NCI-H2196 treated with DMSO at 0.1 percent for 48 hours (cell line): ENCODE data around the gene GALNT17.
"Not testable (repeated sequence)": the region's sequence is repeated elsewhere in the genome, so short reads cannot be mapped to it uniquely, and the experiment has no call there.

ENCODE experiments used
- DNase-seq: peaks from one replicate; lab custom pipeline; 2025; ENCODE audit not compliant: unreplicated experiment; lab: John Stamatoyannopoulos, UW

Gene GALNT17

DNA sequence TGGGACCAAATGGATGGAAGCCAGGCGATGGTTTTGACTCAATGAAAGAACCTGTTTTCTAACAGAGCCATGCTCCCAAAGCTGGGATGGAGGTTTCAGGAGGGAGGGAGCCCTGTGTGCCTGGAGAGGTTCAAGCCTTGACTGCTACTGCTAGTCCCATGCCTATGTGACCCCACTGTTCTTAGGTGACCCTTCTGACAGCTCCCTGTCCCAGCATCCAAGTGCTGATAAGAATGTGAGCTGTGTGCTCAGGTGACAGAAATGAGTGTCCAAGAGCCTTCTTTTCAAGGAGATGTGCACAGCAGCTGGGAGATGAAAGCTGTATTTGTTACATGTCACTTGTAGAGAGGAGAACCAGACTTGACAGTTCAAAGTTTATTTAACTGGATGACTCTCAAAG lies 595.4 kb downstream of the GALNT17 start:
- no peak for DNase-seq

- no peak for DNase-seq
Observed at GRCh38 chr7:71731740-71732139, 599.8 kb downstream of the GALNT17 start.

- DNase-seq: peak; percentile 32
Observed at GRCh38 chr7:71733107-71733870, 601.3 kb downstream of the GALNT17 start.

- DNase-seq: peak; percentile 8
Observed at GRCh38 chr7:71735961-71736556, 604.1 kb downstream of the GALNT17 start.

- not testable (repeated sequence) for DNase-seq
Observed at GRCh38 chr7:71737931-71738540, 606.1 kb downstream of the GALNT17 start.

- no peak for DNase-seq
Observed at GRCh38 chr7:71739520-71740173, 607.7 kb downstream of the GALNT17 start.

- DNase-seq: no peak
Observed at GRCh38 chr7:71740174-71740560, 608.2 kb downstream of the GALNT17 start.

DNA sequence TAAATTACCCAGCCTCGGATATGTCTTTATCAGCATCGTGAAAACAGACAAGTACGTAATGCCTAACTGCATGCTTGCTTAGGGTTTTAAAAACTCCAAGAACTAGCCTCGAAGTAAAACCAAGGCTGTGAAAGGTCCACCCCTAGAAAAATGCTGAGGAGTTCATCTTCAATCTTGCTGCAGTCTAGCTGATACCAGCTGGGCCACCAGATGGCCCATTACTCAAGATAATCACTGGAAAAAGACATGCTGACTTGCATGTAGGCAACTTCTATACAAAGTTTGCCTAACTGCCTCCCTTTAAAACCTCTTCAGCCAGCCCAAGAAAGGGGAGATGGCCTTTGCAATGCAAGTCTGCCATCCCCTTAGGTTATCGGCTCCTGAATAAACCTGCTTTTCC lies 614.1 kb downstream of the GALNT17 start:
- DNase-seq: no peak

DNA sequence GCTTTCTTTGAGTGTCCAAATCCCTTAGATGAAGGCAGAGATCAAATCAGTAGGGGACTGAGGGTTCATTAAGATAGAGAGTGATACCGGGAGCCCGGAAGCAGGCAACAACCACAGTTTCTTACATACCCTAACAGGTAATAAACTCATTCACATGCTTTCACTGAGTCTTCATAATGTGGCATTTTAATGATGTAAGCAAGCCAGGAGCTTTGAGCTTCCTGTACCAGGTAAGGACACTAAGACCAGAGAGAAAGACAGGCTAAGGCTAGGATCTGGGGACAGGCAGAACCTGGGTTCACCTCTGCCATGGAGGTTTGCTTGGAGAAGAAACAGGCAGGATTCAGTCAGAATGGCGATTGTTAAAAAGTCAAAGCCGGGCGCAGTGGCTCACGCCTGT lies 618.3 kb downstream of the GALNT17 start:
- no peak for DNase-seq

DNA sequence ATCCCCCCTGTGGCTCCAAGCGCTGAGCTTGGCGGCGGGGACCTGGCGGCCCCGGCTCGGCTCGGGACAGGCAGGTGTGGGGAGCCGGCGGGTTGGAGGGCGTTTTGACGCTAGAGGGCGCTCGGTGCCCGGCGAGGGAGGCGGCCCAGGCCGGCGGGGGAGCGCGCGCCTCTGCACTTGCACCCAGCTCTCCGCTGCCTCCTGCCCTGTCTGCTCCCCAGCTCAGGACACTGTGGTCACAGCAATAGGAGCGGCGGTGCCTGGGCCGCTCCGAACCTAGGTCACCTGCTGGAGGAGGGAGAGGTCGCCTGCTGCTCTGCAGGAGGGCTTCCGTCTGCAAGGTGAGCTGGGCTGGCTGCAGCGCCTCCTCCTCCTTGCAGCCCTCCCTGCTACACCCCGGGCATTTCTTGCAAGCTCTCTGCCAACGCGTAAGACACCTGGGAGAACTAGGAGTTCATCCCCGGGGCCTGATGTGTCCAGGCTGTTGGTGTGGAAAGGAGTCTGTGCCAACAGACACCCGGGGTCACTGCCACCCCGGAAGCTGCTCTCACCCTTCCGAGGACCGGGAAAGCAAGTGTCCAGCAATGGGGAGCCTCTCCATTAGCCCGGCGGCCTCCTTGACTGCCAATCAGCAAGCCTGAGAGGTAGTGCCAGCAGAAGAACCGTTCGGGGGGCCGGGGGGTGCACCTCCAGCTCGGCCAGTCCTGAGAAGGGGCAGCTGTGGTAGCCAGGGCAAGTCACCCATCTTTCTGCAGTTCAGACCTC lies 620.4 kb downstream of the GALNT17 start:
- DNase-seq: no peak

GRCh38 chr7:71753236-71753635 lies 621.3 kb downstream of the GALNT17 start:
- no peak for DNase-seq

GRCh38 chr7:71753956-71754664 lies 622.2 kb downstream of the GALNT17 start:
- DNase-seq: no peak

- no peak for DNase-seq
Observed at GRCh38 chr7:71754828-71755227, 622.9 kb downstream of the GALNT17 start.

DNA sequence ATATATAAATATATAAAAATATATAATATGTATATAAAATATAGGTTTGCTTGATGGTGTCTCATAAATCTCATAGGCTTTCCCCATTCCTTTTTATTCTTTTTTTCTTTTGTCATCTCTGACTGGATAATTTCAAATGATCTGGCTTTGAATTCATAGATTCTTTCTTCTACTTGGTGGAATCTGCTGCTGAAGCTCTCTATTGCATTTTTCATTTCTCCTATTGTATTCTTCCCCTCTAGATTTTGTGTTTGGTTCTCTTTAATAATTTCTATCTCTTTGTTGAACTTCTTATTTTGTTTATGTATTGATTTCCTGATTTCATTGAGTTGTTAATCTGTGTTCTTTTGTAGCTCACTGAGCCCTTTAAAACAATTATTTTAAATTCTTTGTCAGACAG lies 629.4 kb downstream of the GALNT17 start:
- DNase-seq: no peak
